ENCODE measurements around the gene GATAD2B.

The GATAD2B gene

DNA sequence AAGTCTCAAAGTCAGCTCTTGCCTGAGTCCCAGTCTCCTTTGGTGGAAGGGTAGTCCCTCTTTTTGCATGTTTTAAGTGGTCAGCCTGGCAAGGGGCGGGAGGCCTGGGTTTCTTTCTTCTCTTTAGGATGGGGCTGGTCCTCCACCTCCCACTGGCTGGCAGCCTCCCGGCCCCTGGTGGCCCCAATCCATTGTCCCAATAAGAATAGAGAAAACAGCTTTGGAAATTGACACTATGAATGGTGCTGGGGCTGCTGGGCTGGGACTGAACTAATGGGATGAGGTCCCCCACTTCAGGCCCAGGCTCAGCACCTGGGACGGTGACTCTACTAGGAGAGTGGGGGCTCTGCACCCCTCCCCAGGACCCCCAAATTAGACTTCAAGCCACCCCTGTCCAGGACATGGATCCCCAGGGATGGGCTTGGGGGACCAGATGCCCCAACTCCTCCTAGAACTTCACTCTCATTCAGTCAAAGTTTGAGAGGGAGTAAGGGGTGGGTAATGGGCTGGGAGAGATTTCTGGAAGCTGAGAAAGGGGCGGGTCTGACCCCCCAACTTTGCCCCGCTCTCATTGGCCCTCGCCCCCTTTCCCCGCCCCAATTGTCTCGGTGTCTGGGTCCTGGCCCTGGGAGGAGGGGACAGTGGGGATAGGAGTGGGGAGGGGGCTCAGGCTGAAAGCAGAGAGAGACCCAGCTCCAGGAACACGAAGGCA is 129.4 kb downstream of the GATAD2B start:
- TF ChIP-seq FOXP2 (optimal IDR thresholded peaks at IDR 0.05; ENCODE audit: control extremely low read depth, extremely low read length, insufficient read depth), result no peak
- no peak for TF ChIP-seq POLR2AphosphoS5 (IDR thresholded peaks at IDR 0.05; ENCODE audit: borderline replicate concordance, low read depth, low read length)
- TF ChIP-seq EZH2 (IDR thresholded peaks at IDR 0.05), result no peak
- DNase-seq (ENCODE audit: low read depth, low spot score), result no peak
- H3K4me3 ChIP-seq, result no peak overlapping the region
- H3K27ac ChIP-seq, result no peak overlapping the region
- H3K36me3 ChIP-seq (ENCODE audit: insufficient read depth, low read length), result no peaks in the 10 kb centered on the region
- H3K9ac ChIP-seq (ENCODE audit: insufficient read length), result no peak overlapping the region
- no peaks in the 10 kb centered on the region for H3K9me3 ChIP-seq (ENCODE audit: low read depth, low read length)

DNA sequence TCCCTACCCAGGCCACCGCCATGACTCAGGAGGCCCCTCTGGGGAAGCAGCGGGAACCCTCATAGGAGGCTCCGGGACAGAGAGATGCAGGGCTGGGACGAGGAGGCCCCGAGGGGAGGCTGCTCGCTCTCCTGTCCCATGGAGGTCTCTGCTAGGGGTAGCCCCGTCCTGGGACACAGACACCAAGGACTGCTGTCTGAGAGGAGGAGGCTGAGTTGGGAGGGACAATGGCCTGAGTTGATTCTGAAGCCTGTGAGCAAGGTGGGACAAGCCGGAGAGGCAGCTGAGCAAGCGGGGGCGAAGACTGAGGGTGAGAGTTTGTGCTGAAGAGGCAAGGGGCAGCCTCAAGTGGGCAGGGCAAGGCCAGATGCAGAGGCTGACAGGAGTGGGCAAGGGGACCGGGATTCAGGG is 130.1 kb downstream of the GATAD2B start:
- no peak for TF ChIP-seq POLR2AphosphoS5 (IDR thresholded peaks at IDR 0.05; ENCODE audit: borderline replicate concordance, low read depth, low read length)
- TF ChIP-seq FOXP2 (optimal IDR thresholded peaks at IDR 0.05; ENCODE audit: control extremely low read depth, extremely low read length, insufficient read depth), result no peak
- TF ChIP-seq EZH2 (IDR thresholded peaks at IDR 0.05), result no peak
- H3K9me3 ChIP-seq (ENCODE audit: low read depth, low read length), result no peaks in the 10 kb centered on the region
- no peaks in the 10 kb centered on the region for H3K36me3 ChIP-seq (ENCODE audit: insufficient read depth, low read length)
- no peak overlapping the region for H3K27ac ChIP-seq
- H3K9ac ChIP-seq (ENCODE audit: insufficient read length), result no peak overlapping the region
- DNase-seq (ENCODE audit: low read depth, low spot score), result no peak
- H3K4me3 ChIP-seq, result no peak overlapping the region

DNA sequence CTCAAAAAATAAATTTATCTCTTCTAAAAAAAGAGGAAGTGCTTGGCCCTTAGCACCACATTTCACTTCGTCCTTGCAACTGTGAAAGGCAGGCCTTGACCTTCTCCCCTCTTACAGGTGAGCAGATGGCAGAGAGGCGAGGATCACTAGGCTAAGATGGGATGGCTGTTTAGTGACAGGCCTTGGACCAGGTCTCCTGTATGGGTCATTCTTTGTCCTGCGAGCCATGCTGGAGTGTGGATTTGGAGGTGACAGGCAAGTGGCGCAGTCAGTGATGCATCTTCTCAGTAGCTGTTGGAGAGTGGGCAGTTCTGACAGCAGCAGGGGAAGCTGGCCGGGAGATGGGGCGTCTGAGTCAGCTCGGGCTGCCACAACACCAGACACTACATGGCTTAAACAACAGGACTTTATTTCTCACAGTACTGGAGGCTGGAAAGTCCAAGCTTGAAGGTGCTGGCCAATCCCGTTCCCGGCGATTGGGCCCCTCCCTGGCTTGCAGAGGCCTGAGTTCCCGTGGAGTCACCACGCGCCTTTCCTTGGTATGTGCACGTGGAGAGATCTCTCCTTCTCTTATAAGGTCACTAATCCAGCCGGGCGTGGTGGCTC is 131.0 kb downstream of the GATAD2B start:
- Histone ChIP-seq H3K9me3 (ENCODE audit: low read depth, low read length) (no peaks in the 10 kb centered on the region), H3K4me3 (no peak overlapping the region), H3K36me3 (ENCODE audit: insufficient read depth, low read length) (no peaks in the 10 kb centered on the region), H3K9ac (ENCODE audit: insufficient read length) (no peak overlapping the region), H3K27ac (no peak overlapping the region)
- DNase-seq (ENCODE audit: low read depth, low spot score), result no peak
- no peak for TF ChIP-seq EZH2 (IDR thresholded peaks at IDR 0.05)
- no peak for TF ChIP-seq POLR2AphosphoS5 (IDR thresholded peaks at IDR 0.05; ENCODE audit: borderline replicate concordance, low read depth, low read length)
- TF ChIP-seq FOXP2 (optimal IDR thresholded peaks at IDR 0.05; ENCODE audit: control extremely low read depth, extremely low read length, insufficient read depth), result no peak

DNA sequence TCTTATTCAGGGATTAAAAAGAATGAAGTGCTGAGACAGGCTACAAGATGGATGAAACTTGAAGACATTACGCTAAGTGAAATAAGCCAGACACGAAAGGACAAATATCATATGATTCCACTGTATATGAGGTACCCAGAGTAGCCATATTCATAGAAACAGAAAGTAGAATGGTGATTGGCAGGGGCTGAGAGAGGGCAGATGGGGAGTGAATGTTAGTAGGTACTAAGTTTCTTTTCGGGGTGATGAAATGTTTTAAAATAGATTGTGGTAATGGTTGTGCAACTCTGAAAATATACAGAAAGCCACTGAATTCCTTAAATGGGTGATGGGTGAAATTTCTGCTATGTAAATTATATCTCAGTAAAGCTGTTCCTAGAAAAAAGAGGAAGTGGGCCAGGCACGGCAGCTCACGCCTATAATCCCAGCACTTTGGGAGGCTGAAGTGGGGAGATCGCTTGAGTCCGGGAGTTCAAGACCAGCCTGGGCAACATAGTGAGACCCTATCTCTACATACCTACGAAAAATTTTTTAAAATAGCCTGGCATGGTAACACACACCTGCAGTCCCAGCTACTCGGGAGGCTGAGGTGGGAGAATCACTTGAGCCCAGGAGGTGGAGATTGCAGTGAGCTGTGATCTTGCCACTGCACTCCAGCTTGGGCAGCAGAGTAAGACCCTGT is 131.7 kb downstream of the GATAD2B start:
- TF ChIP-seq FOXP2 (optimal IDR thresholded peaks at IDR 0.05; ENCODE audit: control extremely low read depth, extremely low read length, insufficient read depth), result no peak
- no peak for TF ChIP-seq POLR2AphosphoS5 (IDR thresholded peaks at IDR 0.05; ENCODE audit: borderline replicate concordance, low read depth, low read length)
- TF ChIP-seq EZH2 (IDR thresholded peaks at IDR 0.05), result no peak
- Histone ChIP-seq H3K27ac (peak overlapping the region; percentile 27; the same call in 1 of the 2 replicates), H3K9ac (ENCODE audit: insufficient read length) (peak overlapping the region; percentile 22)

DNA sequence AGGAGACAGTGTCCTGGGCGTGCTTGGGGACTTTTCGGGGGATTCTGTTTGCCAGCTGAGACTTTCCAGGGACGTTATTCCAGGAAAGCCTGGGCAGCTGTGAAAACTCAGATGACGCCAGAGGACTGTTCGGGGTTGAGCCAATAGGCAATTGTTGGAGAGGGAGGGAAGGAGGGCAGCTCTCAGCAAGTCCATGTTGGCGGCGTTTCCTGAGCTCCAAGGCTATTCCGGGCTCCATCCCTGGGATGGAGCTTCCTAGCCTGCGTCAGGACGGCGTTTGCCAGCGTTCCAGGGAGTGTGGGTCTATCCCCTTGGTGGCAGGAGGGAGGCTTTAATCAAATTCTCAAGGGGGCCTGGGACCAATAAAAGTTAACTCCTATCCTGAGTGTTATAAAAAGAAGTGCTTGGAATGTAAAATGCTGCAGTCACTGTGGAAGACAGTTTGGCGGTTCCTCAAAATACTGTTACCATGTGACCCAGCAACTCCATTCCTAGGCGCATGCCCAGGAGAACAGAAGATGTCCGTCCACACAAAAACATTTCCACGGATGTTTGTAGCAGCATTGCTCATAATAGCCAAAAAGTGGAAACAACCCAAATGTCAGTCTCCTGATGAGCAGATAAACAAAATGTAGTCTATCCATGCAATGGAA is 132.3 kb downstream of the GATAD2B start:
- Histone ChIP-seq H3K36me3 (ENCODE audit: insufficient read depth, low read length) (no peaks in the 10 kb centered on the region), H3K4me3 (no peak overlapping the region), H3K9ac (ENCODE audit: insufficient read length) (peak overlapping the region; percentile 22), H3K9me3 (ENCODE audit: low read depth, low read length) (no peaks in the 10 kb centered on the region), H3K27ac (peak overlapping the region; percentile 27; the same call in 1 of the 2 replicates)
- TF ChIP-seq FOXP2 (optimal IDR thresholded peaks at IDR 0.05; ENCODE audit: control extremely low read depth, extremely low read length, insufficient read depth) (no peak), EZH2 (IDR thresholded peaks at IDR 0.05) (no peak), POLR2AphosphoS5 (IDR thresholded peaks at IDR 0.05; ENCODE audit: borderline replicate concordance, low read depth, low read length) (no peak)
- DNase-seq (ENCODE audit: low read depth, low spot score), result no peak

More for the DNA sequence above, 131.7 kb downstream of the GATAD2B start:
- Histone ChIP-seq H3K4me3 (no peak overlapping the region), H3K9me3 (ENCODE audit: low read depth, low read length) (no peaks in the 10 kb centered on the region), H3K36me3 (ENCODE audit: insufficient read depth, low read length) (no peaks in the 10 kb centered on the region)
- DNase-seq (ENCODE audit: low read depth, low spot score), result peak; percentile 62

DNA sequence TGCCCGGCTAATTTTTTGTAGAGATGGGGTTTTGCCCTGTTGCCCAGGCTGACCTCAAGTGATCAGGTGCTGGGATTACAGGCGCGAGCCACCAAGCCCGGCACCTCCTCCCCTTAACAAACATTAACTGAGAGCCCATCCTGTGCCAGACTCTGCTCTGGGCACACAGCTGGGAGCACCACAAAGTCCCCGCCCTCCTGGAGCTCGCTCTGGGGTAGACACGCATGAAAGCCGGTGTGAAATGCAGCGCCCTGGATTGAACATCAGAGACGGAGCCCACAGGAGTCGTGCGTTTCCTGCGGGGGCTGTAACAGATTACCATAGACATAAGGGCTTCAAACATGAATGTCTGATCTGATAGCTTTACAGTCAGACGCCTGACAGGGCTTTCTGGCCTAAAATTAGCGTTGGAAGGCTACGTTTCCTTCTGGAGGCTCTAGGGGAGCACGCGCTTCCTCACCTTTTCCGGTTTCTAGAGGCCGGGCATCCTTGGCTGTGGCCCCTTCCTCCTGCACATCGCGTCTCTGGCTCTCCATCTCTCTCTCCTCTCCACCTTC is 133.2 kb downstream of the GATAD2B start:
- no peak for DNase-seq (ENCODE audit: low read depth, low spot score)
- TF ChIP-seq EZH2 (IDR thresholded peaks at IDR 0.05), result no peak
- no peak for TF ChIP-seq FOXP2 (optimal IDR thresholded peaks at IDR 0.05; ENCODE audit: control extremely low read depth, extremely low read length, insufficient read depth)
- TF ChIP-seq POLR2AphosphoS5 (IDR thresholded peaks at IDR 0.05; ENCODE audit: borderline replicate concordance, low read depth, low read length), result no peak
- H3K36me3 ChIP-seq (ENCODE audit: insufficient read depth, low read length), result no peaks in the 10 kb centered on the region
- H3K27ac ChIP-seq, result no peak overlapping the region
- no peaks in the 10 kb centered on the region for H3K9me3 ChIP-seq (ENCODE audit: low read depth, low read length)
- H3K9ac ChIP-seq (ENCODE audit: insufficient read length), result no peak overlapping the region
- no peak overlapping the region for H3K4me3 ChIP-seq

DNA sequence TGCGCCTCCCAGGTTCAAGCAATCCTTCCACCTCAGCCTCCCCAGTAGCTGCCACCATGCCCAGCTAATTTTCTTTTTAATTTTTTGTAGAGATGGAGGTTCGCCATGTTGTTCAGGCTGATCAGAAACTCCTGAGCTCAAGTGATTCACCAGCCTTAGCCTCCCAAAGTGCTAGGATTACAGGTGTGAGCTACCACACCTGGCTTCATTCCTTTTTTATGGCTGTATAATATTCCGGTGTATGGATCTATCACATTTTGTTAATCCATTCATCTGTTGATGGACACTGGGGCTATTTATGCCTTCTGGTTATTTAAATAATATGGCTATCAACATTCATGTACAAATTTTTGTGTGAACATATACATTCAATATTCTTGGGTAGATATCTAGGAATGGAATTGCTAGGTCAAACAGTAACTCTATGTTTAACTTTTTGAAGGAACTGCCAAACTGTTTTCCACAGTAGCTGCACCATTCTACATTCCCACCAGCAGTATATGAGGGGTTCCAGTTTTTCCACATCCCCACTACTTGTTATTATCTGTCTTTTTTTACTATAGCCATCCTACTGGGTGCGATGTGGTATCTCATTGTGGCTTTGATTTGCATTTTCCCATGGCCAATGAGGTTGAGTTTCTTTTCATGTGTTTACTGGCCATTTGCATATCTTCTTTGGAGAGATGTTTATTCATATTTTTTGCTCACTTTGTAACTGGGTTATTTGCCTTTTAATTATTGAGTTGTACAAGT is 136.6 kb downstream of the GATAD2B start:
- Histone ChIP-seq H3K4me3 (no peak overlapping the region), H3K27ac (no peak overlapping the region), H3K9ac (ENCODE audit: insufficient read length) (no peak overlapping the region), H3K9me3 (ENCODE audit: low read depth, low read length) (no peaks in the 10 kb centered on the region), H3K36me3 (ENCODE audit: insufficient read depth, low read length) (no peaks in the 10 kb centered on the region)
- no peak for DNase-seq (ENCODE audit: low read depth, low spot score)
- TF ChIP-seq EZH2 (IDR thresholded peaks at IDR 0.05), result no peak
- no peak for TF ChIP-seq FOXP2 (optimal IDR thresholded peaks at IDR 0.05; ENCODE audit: control extremely low read depth, extremely low read length, insufficient read depth)
- TF ChIP-seq POLR2AphosphoS5 (IDR thresholded peaks at IDR 0.05; ENCODE audit: borderline replicate concordance, low read depth, low read length), result no peak
